ENCODE results near the gene NUP210L.

The NUP210L gene

DNA sequence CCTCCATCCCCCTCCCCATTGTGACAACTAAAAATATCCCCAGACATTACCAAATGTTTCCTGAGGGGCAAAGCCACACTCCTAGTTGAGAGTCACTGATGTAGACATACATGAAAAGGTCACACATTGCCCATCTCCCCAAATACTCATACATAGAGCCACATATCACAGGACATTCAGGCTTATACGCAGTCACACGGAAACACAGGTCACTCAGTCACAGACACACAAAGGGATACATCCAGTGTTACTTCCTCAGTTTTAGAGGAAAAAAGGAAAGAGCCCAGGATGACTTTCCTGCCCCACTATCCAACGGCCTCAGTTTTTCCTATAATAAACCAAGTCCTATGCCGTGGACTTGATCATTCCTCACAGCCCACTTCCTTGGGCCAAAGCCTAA, 193.5 kb downstream of the NUP210L start:
- H3K27me3 ChIP-seq (ENCODE audit: insufficient read depth, low read depth, severe bottlenecking): no peaks in the 10 kb centered on the region
- H3K36me3 ChIP-seq: peaks cover 46% of the 10 kb centered on the region
- no peaks in the 10 kb centered on the region for H3K9me3 ChIP-seq (ENCODE audit: severe bottlenecking)
- no peak for DNase-seq
- TF ChIP-seq, protein P1, sequence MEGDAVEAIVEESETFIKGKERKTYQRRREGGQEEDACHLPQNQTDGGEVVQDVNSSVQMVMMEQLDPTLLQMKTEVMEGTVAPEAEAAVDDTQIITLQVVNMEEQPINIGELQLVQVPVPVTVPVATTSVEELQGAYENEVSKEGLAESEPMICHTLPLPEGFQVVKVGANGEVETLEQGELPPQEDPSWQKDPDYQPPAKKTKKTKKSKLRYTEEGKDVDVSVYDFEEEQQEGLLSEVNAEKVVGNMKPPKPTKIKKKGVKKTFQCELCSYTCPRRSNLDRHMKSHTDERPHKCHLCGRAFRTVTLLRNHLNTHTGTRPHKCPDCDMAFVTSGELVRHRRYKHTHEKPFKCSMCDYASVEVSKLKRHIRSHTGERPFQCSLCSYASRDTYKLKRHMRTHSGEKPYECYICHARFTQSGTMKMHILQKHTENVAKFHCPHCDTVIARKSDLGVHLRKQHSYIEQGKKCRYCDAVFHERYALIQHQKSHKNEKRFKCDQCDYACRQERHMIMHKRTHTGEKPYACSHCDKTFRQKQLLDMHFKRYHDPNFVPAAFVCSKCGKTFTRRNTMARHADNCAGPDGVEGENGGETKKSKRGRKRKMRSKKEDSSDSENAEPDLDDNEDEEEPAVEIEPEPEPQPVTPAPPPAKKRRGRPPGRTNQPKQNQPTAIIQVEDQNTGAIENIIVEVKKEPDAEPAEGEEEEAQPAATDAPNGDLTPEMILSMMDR (IDR thresholded peaks at IDR 0.05; ENCODE audit: low read depth, low read length): no peak
- no peak overlapping the region for H3K27ac ChIP-seq
- no peak overlapping the region for H3K4me3 ChIP-seq (ENCODE audit: low read depth, low read length)

DNA sequence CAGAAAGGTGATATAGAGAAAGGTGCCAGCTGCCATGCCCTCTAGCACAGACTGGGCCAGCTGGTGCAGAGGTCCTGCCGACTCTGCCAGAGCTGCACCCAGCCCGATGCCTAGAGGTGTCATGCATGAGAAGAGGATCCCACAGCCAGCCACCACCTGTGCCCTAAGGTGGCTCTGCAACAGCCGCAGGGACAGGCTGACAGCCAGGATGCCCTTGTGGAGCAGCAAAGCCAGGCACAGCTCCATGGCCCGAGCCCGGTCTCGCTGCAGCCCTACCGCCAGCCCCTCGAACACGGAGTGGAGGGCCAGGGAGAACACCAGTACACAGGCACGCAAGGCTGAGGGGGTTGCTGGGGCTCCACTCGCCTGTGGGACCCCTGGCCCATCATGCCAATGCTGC, 194.7 kb downstream of the NUP210L start:
- TF ChIP-seq, protein P1 (IDR thresholded peaks at IDR 0.05; ENCODE audit: low read depth, low read length): no peak
- Histone ChIP-seq H3K27ac (no peak overlapping the region), H3K4me3 (ENCODE audit: low read depth, low read length) (no peak overlapping the region), H3K27me3 (ENCODE audit: insufficient read depth, low read depth, severe bottlenecking) (no peaks in the 10 kb centered on the region), H3K36me3 (peaks cover 41% of the 10 kb centered on the region), H3K9me3 (ENCODE audit: severe bottlenecking) (no peaks in the 10 kb centered on the region)
- DNase-seq: no peak

DNA sequence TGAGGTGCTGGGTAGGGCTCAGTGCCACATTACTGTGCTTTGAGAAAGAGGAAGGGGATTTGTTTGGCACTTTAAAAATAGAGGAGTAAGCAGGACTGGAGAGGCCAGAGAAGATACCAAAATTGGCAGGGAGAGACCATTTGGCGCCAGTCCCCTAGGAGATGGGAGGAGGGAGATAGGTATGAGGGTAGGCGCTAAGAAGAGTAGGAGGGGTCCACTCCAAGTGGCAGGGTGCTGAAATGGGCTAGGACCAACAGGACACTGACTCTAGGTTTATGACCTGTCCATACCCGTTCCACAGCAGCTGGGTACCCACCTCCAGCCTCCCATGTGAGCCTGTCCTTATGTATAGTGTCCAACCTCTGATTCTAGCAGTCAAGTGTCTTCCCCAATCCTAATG, 195.4 kb downstream of the NUP210L start:
- Histone ChIP-seq H3K4me3 (ENCODE audit: low read depth, low read length) (no peak overlapping the region), H3K36me3 (peaks cover 48% of the 10 kb centered on the region), H3K9me3 (ENCODE audit: severe bottlenecking) (no peaks in the 10 kb centered on the region), H3K27ac (no peak overlapping the region), H3K27me3 (ENCODE audit: insufficient read depth, low read depth, severe bottlenecking) (no peaks in the 10 kb centered on the region)
- TF ChIP-seq, protein P1 (IDR thresholded peaks at IDR 0.05; ENCODE audit: low read depth, low read length): no peak
- no peak for DNase-seq

DNA sequence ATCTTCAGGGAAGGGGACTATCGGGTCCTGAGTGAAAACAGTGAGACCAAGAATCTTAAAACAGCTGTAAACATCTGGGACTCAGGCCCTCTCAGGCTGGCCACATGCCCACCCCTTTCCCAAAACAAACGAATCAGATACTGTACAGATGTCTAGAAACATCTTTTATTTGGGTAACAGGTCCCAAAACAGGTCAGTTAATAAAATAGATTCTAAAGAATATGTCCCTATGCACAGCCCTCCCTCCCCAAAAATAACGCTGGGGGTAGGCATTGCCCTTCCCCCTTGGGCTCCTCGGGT, 196.0 kb downstream of the NUP210L start:
- no peaks in the 10 kb centered on the region for H3K9me3 ChIP-seq (ENCODE audit: severe bottlenecking)
- peak overlapping the region; percentile 6; the same call in 1 of the 2 replicates for H3K27ac ChIP-seq
- no peaks in the 10 kb centered on the region for H3K27me3 ChIP-seq (ENCODE audit: insufficient read depth, low read depth, severe bottlenecking)
- TF ChIP-seq, protein P1 (IDR thresholded peaks at IDR 0.05; ENCODE audit: low read depth, low read length): no peak
- H3K4me3 ChIP-seq (ENCODE audit: low read depth, low read length): no peak overlapping the region
- peaks cover 54% of the 10 kb centered on the region for H3K36me3 ChIP-seq
- no peak for DNase-seq

DNA sequence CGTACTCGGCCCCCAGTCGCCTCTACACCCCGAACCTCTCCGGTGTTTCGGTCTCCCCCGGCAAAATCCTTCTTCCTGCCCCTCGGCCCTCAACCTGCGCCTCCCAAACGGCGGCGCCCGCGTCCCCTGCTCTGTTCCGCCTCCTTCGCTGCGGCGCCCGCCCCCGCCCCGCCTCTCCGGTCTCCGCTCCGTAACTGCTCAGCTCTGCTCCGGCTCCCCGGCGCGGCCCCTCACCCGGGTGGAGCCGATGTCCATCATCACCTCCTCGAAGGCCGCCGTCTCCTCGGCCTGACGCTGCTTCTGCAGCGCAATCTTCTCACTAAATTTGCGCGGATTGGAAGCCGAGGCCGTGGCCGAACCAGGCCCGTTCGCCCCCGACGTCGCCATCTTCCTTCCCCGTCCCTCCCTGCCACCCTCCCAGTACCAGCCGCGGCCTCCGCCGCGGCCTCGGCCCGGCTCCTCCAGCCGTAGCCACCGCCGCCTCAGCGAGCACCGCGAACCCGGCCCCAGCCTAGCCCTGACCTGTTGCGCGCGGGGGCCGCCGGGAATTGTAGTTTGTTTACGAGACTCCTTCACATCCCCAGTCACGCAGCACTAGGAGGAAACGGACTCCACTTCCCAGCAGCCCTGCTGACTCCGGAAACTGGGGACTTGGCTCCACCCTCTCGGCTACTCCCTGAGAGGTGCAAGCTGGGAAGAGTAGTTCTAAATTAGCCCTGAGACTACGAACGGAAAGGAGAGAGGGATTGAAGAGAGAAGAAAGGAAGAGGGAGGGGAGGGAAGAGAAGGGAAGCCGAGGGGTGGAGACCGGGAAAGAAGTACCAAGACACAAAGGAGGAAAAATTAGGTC, 196.5 kb downstream of the NUP210L start, which contains the start of gene CRTC2:
Gene CRTC2 (minus strand): TSS at position 502 of the 850 bp plus-strand sequence. CDS start 115 bp downstream, at position 387.
- no peaks in the 10 kb centered on the region for H3K27me3 ChIP-seq (ENCODE audit: insufficient read depth, low read depth, severe bottlenecking)
- peaks cover 60% of the 10 kb centered on the region for H3K36me3 ChIP-seq
- TF ChIP-seq, protein P1 (IDR thresholded peaks at IDR 0.05; ENCODE audit: low read depth, low read length): peak; percentile 14; the same call in 1 of the 2 replicates
- H3K27ac ChIP-seq: peak within 1 kb of the TSS; percentile 77
- no peaks in the 10 kb centered on the region for H3K9me3 ChIP-seq (ENCODE audit: severe bottlenecking)
- peak within 1 kb of the TSS; percentile 78 for H3K4me3 ChIP-seq (ENCODE audit: low read depth, low read length)
- DNase-seq: peak; percentile 100

All from WERI-Rb-1 (cell line).